PC-9 (cell line): Measurements from ENCODE around the gene WFIKKN1. TPM values are rescaled to one million over a fixed set of nuclear protein-coding genes. Genes with fewer than 3 reads are reported as not detected.

Source experiments
- BruUV-seq: library from RNA; stranded (reverse); fragments of 400-500 nt; replicated peaks from 2 replicates; lab custom pipeline; 2021; lab: Mats Ljungman, UMichigan
- CTCF ChIA-PET: fragments of 300-600 bp; sonication (Branson Sonifier 250); formaldehyde crosslinking; loops from one replicate; lab custom pipeline; 2022; ENCODE audit warnings: antibody characterized with exemption; lab: Charles Lee
- POLR2A ChIA-PET: fragments of 300-600 bp; sonication (Branson Sonifier 250); formaldehyde crosslinking; loops from one replicate; lab custom pipeline; 2022; ENCODE audit warnings: antibody characterized with exemption; ENCODE audit not compliant: unreplicated experiment; lab: Charles Lee
- DNase-seq, 2 experiments: peaks; one replicate each; pipeline versions ENCODE4 v3.0.0 to v3.0.0-alpha.2; 2015 to 2022; ENCODE audit warnings: mixed read lengths in 1 of 2
- H2AFZ ChIP-seq: fragments of 200-600 bp; sonication (generic); 2 replicates; pipeline ENCODE4 v1.8.1; 2017; ENCODE audit warnings: antibody characterized with exemption
- H3F3A ChIP-seq: fragments of 200-600 bp; sonication (generic); 2 replicates; pipeline ENCODE4 v1.8.1; 2017; ENCODE audit warnings: antibody characterized with exemption, mild to moderate bottlenecking, low read depth; ENCODE audit not compliant: insufficient read depth
- H3K27ac ChIP-seq: fragments of 200-600 bp; sonication (generic); 2 replicates; pipeline ENCODE4 v1.6.1; 2016; ENCODE audit warnings: mixed run types
- H3K27me3 ChIP-seq: fragments of 200-600 bp; sonication (generic); 2 replicates; pipeline ENCODE4 v1.6.1; 2016; ENCODE audit warnings: low read depth, mixed run types; ENCODE audit not compliant: insufficient read depth
- H3K36me3 ChIP-seq: fragments of 200-600 bp; sonication (generic); 2 replicates; pipeline ENCODE4 v1.6.1; 2016; ENCODE audit warnings: low read depth, mixed run types
- H3K4me1 ChIP-seq: fragments of 200-600 bp; sonication (generic); replicated peaks from 2 replicates; pipeline ENCODE4 v1.6.1; 2016; ENCODE audit warnings: mixed run types; ENCODE audit not compliant: insufficient read depth
- H3K4me2 ChIP-seq: fragments of 200-600 bp; sonication (generic); 2 replicates; pipeline ENCODE4 v1.6.1; 2017; ENCODE audit warnings: mixed run types
- H3K4me3 ChIP-seq: fragments of 200-600 bp; sonication (generic); 2 replicates; pipeline ENCODE4 v1.6.1; 2016; ENCODE audit warnings: mixed run types
- H3K79me2 ChIP-seq: fragments of 200-600 bp; sonication (generic); 2 replicates; pipeline ENCODE4 v1.6.1; 2017; ENCODE audit warnings: low read depth, mixed run types
- H3K9me2 ChIP-seq: fragments of 200-600 bp; sonication (generic); 2 replicates; pipeline ENCODE4 v1.8.1; 2017; ENCODE audit warnings: mild to moderate bottlenecking; ENCODE audit not compliant: insufficient read depth
- H3K9me3 ChIP-seq: fragments of 200-600 bp; sonication (generic); 2 replicates; pipeline ENCODE4 v1.8.1; 2016; ENCODE audit warnings: low read depth; ENCODE audit not compliant: insufficient read depth
- H4K20me1 ChIP-seq: fragments of 200-600 bp; sonication (generic); 2 replicates; pipeline ENCODE4 v1.8.1; 2017; ENCODE audit not compliant: insufficient read depth
- CTCF ChIP-seq: fragments of 200-600 bp; sonication (generic); conservative IDR thresholded peaks from 2 replicates; pipeline ENCODE4 v1.6.1; 2017; ENCODE audit warnings: mixed run types, antibody characterized with exemption, mild to moderate bottlenecking, moderate library complexity
- EZH2 ChIP-seq: fragments of 200-600 bp; sonication (generic); IDR thresholded peaks from 2 replicates; pipeline ENCODE4 v1.8.0; 2017; ENCODE audit warnings: antibody characterized with exemption, low read depth
- intact Hi-C: fragments of 100-400 bp; cut with micrococcal nuclease; formaldehyde crosslinking; loops from one replicate; pipeline ENCODE4 v1.10.0; 2022; ENCODE audit not compliant: unreplicated experiment
- total RNA-seq: library from RNA; stranded (reverse); gene quantifications from 2 replicates; pipeline ENCODE4 v1.2.3, GENCODE V29; 2021

Gene WFIKKN1
- total RNA-seq, 1 experiment from 2014 or later, result 6.9 TPM

- no peaks in the 10 kb centered on the region for H3K4me1 ChIP-seq
- no peak overlapping the region for H3K4me2 ChIP-seq
- POLR2A ChIA-PET, result no interaction called here
- H4K20me1 ChIP-seq, result peaks cover 4% of the 10 kb centered on the region; the same call in 1 of the 2 replicates
- H3K36me3 ChIP-seq, result no peaks in the 10 kb centered on the region
- H3F3A ChIP-seq, result no peaks in the 10 kb centered on the region
- 0 out of 2 replicates have a peak, but pooled peaks cover 3% of the 10 kb centered on the region for H3K79me2 ChIP-seq
- H3K9me3 ChIP-seq, result no peaks in the 10 kb centered on the region
- BruUV-seq, result no TSS peak
- H2AFZ ChIP-seq, result no peak overlapping the region
- no peak for DNase-seq
- H3K4me3 ChIP-seq, result no peak overlapping the region
- no peaks in the 10 kb centered on the region for H3K27me3 ChIP-seq
- CTCF ChIA-PET, result interaction anchor here (0.9 to 1.3 kb wide), 2 partner anchors 10 to 17 kb away, joined by 3 read pairs; no protein-coding TSS in a partner anchor
- no peak overlapping the region for H3K27ac ChIP-seq
- no peaks in the 10 kb centered on the region for H3K9me2 ChIP-seq
- intact Hi-C loops, result no loop called here
- TF ChIP-seq EZH2 (no peak), CTCF (peak; percentile 68)
Observed at GRCh38 chr16:610513-611381, 20.0 kb upstream of the WFIKKN1 start.

- peaks cover 4% of the 10 kb centered on the region; the same call in 1 of the 2 replicates for H4K20me1 ChIP-seq
- H3K9me3 ChIP-seq, result no peaks in the 10 kb centered on the region
- no peaks in the 10 kb centered on the region for H3K36me3 ChIP-seq
- H3F3A ChIP-seq, result no peaks in the 10 kb centered on the region
- 0 out of 2 replicates have a peak, but pooled peaks cover 3% of the 10 kb centered on the region for H3K79me2 ChIP-seq
- no peak overlapping the region for H3K27ac ChIP-seq
- POLR2A ChIA-PET, result no interaction called here
- no peaks in the 10 kb centered on the region for H3K4me1 ChIP-seq
- H3K27me3 ChIP-seq, result no peaks in the 10 kb centered on the region
- intact Hi-C loops, result no loop called here
- DNase-seq, result no peak
- H3K4me3 ChIP-seq, result no peak overlapping the region
- H3K9me2 ChIP-seq, result no peaks in the 10 kb centered on the region
- CTCF ChIA-PET, result no interaction called here
- no TSS peak for BruUV-seq
- no peak overlapping the region for H3K4me2 ChIP-seq
- TF ChIP-seq EZH2, result no peak
- TF ChIP-seq CTCF, result no peak
- no peak overlapping the region for H2AFZ ChIP-seq
Observed at GRCh38 chr16:615122-615521, 15.7 kb upstream of the WFIKKN1 start.

- peaks cover 5% of the 10 kb centered on the region for H3F3A ChIP-seq
- POLR2A ChIA-PET, result no interaction called here
Observed at GRCh38 chr16:616733-617586, 13.8 kb upstream of the WFIKKN1 start.

More at GRCh38 chr16:616733-617586, 13.8 kb upstream of the WFIKKN1 start:
- Histone ChIP-seq H3K4me3 (no peak overlapping the region), H3K4me1 (no peaks in the 10 kb centered on the region), H3K79me2 (0 out of 2 replicates have a peak, but pooled peaks cover 3% of the 10 kb centered on the region), H2AFZ (no peak overlapping the region), H3K27me3 (no peaks in the 10 kb centered on the region), H3K36me3 (no peaks in the 10 kb centered on the region), H3K9me3 (no peaks in the 10 kb centered on the region), H3K27ac (no peak overlapping the region), H4K20me1 (peaks cover 14% of the 10 kb centered on the region; the same call in 1 of the 2 replicates), H3K9me2 (no peaks in the 10 kb centered on the region), H3K4me2 (no peak overlapping the region)
- no TSS peak for BruUV-seq
- intact Hi-C loops, result no loop called here
- no peak for DNase-seq
- CTCF ChIA-PET, result no interaction called here
- TF ChIP-seq CTCF (no peak), EZH2 (no peak)
